GM21390 (cell line): Measurements from ENCODE around the gene ZNF525.
"Not testable (repeated sequence)": the region's sequence is repeated elsewhere in the genome, so short reads cannot be mapped to it uniquely, and the experiment has no call there.

Experiments used
- ATAC-seq: cut with Tn5 transposase; IDR thresholded peaks from one replicate; pipeline ENCODE4 v1.9.1; 2021; ENCODE audit not compliant: unreplicated experiment

ZNF525 gene

DNA sequence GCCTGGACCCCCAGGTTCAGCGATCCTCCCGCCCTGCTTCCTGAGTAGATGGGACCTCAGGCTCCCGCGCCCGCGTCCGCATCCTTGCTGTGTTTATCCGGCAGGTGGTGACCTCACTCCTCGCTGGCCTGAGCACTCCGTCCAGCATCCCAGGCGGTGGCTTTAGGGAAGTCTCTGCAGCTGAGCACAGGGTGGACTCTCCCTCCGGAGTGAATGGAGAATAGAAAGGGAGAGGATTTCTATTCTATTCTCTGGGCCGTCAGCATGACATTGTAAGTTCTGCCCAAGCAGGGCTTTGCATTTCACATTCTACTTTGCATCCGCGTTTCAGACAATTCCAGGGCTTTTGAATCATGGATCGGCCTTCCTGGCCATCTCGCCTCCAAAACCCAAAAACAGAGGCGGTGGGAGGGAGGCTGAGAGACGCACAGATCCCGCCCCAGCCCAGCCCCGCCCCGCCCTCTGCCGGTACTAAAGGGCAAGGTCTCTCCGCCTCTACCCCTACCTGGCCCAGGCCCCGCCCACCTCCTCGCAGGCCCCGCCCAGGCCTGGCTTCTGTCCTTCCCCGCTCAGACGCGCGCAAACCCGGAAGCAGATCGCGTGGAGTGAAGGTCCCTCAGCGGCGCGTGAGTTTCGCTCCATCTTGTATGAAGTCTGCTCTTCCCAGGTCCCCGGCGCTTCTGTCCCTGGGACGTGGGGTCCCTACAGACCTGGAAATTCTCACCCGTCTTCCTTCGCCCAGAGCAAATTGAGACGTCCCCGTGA lies at the start of gene ZNF525:
Gene ZNF525 (plus strand): TSS at position 572 of the 765 bp plus-strand sequence. CDS start 6,577 bp downstream, outside the sequence.
- peak; percentile 97 for ATAC-seq

DNA sequence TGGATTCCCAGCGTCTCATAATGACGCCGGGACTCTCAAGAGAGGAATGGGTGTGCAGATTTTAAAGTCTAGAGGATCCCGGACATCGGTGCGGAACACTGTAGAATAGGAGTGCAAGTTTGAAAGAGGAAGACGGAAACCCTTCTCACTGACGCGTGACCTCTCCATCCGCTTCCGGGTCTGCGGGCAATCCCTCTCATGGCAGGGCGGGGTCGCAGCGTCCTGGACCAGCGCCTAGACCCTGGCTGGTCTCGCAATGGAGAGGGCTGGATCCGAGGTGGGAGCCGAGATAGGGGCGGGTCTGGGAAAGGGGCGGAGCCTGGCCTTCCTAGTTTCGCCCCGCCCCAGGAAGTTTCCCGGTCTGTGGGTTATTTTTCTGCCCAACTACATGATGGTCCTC lies 36.5 kb upstream of the ZNF525 start:
- ATAC-seq, result no peak

DNA sequence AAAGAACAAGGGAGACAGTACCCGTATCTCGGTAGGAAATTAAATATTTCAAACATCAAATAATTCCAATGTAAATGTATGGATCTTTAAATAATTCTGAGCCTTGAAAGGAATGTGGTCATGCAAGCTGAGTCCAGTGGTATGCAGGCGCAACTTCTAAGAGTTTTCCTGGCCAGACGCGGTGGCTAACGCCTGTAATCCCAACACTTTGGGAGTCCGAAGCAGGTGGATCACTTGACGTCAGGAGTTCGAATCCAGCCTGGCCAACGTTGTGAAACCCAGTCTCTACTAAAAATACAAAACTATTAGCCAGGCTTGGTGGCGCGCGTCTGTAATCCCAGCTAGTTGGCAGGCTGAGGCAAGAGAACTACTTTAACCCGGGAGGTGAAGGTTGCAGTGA lies 33.0 kb upstream of the ZNF525 start:
- ATAC-seq, result no peak

DNA sequence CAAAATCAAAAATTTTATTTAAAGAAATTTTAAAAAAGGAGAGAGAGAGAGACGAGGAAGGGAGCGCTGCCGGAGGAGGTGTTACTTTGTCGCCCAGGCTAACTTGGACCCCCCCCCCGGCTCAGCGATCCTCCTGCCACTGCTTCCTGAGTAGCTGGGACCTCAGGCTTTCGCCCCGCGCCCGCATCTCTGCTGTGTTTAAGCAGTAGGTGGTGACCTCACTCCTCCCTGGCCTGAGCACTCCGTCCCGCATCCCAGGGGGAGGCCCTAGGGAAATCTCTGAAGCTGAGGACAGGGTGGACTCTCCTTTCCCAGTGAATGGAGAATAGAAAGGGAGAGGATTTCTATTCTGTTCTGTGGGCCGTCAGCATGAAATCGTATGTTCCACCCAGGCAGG lies 32.4 kb upstream of the ZNF525 start:
- peak; percentile 18 for ATAC-seq

DNA sequence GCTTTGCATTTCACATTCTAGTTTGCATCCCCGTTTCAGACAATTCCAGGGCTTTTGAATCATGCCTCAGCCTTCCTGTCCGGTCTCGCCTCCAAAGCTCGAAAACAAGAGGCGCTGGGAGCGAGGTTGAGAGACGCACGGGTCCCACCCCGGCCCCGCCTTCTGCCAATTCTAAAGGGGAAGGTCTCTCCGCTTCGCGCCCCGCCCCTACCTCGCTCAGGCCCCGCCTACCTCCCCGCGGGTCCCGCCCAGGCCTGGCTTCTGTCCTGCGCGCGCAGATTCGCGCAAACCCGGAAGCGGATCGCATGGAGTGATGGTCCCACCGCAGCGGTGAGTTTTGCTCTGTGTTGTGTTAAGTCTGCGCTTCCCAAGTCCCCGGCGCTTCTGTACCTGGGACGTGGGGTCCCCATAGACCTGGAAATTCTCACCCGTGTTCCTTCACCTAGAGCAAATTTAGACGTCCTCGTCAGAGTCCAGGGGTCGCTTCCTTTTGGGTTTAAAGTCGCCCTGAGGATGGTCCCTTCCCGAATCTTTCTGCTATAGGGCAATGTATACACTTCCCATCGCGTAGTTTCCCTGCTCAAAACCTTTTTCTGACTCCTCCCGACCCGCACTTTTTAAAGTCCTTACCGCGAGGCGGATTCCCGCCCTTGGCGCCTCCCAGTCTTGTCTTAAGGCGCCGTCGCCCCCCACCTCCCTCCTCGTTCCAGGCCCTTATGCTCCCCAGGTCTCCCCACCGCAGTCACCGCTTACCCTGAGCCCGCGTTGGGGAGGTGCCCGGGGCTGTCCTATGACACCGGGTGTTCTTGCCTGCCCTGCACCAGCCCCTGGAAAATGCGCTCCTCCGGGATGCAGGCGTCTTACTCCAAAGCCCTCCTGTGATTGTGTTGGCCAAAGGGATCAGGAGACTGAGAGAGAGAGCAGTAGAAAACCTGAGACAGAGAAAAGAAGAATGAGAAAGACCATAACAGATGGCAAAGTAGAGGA lies 31.7 kb upstream of the ZNF525 start, which contains the start of gene ZNF845:
Gene ZNF845 (plus strand): TSS at position 287 of the 987 bp plus-strand sequence. CDS start 7,559 bp downstream, outside the sequence.
- peak; percentile 93 for ATAC-seq

DNA sequence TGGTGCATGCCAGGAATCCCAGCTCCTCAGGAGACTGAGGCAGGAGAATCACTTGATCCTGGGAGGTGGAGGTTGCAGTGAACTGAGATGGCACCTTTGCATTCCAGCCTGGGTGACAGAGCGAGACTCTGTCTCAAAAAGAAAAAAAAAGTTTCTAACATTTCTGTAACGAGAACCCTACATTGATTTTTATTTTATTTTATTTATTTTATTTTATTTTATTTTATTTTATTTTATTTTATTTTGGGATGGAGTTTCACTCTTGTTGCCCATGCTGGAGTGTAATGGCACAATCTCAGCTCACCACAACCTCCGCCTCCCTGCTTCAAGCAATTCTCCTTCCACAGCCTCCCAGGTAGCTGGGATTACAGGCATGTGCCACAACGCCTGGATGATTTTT lies 21.1 kb upstream of the ZNF525 start:
- ATAC-seq, result not testable (repeated sequence)

DNA sequence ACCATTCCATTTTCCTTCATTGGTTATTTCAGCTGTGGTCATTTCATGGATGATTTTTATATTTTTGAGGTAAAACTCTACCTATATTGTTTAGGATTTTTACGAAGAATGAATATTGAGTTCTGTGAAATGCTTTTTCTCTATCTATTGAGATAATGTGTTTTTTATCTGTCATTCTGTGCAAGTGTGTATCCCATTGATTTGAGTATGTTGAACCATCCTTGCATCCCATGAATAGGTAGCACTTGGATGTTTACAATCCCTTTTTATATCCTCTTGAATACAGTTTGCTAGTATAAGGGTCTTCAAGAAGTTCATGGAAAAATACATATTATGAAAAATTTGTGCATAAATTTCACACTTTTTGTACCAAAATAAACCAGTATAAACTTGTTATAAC lies 9.8 kb upstream of the ZNF525 start:
- no peak for ATAC-seq

DNA sequence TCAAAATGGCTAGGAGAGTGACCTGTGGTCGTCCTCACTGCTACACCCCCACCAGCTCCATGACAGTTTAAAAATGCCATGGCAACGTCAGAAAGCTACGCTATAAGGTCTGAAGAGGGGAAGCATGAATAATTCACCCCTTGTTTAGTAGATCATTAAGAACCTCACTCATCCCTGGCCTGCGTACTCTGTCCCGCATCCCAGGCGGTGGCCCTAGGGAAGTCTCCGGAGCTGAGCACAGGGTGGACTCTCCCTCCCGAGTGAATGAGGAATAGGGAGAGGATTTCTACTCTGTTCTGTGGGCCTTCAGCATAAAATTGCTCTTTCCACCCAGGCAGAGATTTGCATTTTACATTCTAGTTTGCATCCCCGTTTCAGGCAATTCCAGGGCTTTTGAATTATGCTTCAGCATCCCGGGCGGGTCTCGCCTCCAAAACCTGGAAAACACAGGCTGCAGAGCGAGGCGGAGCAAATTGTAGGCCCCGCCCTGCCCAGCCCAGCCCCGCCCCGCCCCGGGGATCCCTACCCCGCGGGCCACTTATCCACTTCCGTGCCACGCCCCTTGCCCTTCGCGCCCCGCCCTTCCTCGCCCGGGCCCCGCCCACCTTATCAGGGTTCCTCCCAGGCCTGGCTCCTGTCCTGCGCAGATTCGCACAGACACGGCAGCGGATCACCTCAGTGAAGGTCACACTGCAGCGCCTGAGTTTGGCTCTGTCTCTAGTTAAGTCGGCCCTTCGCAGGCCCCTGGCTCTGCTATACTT lies 7.5 kb upstream of the ZNF525 start:
- no peak for ATAC-seq

DNA sequence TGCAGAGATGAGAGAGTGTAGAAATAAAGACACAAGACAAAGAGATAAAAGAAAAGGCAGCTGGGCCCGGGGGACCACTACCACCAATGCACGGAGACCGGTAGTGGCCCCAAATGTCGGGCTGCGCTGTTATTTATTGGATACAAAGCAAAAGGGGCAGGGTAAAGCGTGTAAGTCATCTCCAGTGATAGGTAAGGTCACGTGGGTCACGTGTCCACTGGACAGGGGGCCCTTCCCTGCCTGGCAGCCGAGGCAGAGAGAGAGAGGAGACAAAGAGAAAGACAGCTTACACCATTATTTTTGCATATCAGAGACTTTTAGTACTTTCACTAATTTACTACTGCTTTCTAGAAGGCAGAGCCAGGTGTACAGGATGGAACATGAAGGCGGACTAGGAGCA lies 5.4 kb upstream of the ZNF525 start:
- ATAC-seq, result not testable (repeated sequence)

DNA sequence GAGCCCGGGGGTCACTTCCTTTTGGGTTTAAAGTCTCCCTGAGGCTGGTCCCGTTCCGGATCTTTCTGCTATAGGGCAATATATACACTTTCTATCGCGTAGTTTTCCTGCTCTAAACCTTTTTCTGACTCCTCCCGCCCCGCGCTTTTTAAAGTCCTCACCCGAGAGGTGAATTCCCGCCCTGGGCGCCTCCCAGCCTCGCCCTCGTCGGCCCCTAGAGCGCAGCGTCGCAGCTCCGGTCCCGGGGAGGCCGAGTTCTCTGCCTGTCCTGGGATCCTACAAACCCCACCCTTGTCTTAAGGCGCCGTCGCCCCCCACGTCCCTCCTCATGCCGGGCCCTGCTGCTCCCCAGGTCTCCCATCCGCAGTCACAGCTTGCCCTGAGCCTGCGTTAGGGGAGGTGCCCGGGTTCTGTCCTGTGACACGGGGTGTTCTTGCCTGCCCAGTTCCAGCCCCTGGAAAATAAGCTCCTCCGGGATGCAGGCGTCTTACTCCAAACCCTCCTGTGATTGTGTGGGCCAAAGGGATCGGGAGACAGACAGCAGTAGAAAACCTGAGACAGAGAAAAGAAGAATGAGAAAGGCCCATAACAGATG lies 491 bp downstream of the ZNF525 start:
- peak; percentile 47 for ATAC-seq

DNA sequence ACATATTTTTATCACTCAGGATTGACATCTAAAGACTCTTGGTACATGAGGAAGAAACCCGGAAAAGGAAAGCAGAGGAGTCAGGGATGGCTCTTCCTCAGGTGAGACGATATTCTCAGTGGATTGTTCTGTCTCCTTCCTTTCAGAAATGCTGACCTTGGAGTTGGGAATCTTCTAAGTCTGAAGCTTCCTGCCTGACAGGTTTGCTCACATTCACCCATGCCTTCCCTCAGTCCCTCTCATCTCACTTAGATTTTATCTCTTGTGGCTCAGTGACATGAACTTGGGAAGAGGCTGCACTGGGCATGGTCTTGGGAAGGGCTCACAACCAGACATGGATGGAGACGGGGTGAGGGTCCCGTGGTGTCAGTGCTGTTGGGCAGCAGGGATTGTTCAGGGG lies 6.7 kb downstream of the ZNF525 start:
- no peak for ATAC-seq

DNA sequence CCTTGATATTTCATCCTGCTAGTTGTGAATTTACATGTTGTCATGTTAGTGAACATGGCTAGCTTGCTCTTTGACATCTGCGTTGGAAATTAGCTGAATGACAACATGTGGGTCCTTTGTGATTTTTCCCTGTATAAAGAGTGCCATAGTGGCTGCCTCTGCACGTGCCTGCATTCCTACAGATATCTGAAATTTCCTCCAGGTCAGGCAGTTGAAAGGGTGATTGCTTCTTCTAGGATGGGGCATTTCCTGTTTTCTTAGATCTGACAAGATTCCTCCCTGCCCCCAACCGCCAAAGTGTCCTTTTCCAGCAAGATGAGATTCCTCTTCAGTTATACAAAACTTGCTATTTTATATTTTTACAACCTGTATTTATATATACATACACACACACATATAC lies 8.8 kb downstream of the ZNF525 start:
- ATAC-seq, result no peak

DNA sequence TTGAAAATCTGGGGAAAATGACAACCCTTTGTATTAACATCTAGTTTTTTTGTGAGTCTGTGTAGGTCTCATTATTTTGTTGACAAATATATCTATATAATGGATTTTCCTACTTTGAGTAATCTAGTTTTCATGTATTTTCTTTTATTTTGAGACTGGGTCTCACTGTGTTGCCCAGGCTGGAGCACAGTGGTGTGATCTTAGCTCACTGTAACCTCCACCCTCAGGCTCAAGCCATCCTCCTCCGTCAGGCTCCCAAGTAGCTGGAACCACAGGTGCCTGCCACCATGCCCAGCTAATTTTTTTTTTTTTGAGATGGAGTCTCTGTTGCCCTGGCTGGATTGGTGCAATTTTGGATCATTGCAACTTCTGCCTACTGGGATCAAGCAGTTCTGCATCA lies 9.2 kb downstream of the ZNF525 start:
- ATAC-seq, result no peak

DNA sequence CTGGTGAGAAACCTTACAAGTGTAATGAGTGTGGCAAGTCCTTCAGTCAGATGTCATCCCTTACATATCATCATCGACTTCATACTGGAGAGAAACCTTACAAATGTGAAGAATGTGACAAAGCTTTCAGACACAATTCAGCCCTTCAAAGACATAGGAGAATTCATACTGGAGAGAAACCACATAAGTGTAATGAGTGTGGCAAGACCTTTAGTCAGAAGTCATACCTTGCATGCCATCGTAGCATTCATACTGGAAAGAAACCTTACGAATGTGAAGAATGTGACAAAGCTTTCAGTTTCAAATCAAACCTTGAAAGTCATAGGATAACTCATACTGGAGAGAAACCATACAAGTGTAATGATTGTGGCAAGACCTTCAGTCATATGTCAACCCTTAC lies 15.9 kb downstream of the ZNF525 start:
- ATAC-seq, result no peak

DNA sequence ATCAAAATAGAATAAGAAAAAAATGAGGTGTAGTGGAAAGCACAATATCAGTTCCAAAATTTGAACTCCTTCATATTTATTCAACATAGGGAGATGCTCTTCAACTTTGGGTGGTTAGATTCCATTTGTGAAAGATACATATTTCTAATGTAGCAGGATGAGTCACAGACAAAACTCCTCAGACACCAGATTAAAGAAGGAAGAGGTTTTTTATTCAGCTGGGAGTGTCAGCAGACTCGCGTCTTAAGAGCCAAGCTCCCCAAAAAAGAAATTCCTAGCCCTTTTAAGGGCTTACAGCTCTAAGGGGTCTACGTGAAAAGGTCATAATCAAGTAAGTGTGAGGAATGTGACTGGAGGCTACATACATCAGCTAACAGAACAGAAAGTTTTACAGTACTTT lies 22.7 kb downstream of the ZNF525 start:
- no peak for ATAC-seq

DNA sequence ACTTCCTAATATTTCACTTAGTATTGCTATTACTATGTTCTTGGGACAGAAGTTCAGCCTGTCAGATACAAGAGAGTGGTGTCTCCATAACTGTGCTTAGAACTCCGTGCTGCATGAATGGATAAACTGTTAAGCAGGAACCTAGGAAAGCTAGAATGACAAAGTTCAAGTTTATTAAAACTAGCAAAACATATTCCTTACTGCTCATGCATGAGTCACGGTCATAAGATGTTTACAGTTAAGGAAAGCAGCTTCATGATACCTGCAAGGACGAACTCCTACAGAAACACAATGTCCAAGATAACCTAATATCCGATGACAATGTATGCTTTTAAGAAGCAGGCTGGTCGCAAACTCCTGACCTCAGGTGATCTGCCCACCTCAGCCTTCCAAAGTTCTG lies 23.4 kb downstream of the ZNF525 start:
- no peak for ATAC-seq

DNA sequence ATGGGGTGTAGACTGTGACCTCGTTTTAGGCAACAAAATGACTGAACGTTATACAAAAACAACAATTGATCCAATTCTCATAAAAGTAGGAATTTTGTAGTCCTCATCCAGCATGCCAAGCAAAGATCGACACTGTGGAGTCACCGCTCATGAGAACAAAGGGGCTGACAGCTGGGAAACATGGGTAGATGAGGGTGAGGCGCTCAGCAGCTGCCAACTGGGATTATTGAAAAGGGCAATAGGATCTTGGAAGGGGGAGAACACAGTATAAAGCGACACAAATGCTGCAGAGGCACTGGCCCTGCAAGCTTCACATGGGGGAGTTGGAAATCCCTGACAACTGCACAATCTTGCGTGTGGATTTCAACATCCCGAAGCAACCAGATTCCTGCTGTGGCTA lies 24.1 kb downstream of the ZNF525 start:
- no peak for ATAC-seq

DNA sequence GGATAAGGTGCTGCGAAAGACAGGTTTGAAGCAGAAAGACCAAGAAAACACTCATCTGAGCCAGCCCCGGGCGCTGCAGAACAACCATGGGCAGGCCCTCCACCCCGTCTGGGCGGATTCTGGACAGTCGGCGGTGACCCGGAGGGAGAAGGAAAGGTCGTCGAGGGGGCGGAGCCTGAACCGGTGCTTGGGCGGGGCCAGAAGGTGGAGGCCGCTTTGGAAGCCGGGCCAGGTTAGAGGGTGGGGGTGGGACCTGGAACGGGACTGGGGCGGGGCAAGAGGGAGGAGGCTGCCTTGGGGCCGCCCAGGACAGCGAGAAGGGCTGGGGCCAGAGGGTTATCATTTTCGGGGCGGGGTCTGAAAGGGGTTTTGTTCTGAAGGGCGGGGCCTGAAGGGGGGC lies 24.5 kb downstream of the ZNF525 start:
- ATAC-seq, result no peak

DNA sequence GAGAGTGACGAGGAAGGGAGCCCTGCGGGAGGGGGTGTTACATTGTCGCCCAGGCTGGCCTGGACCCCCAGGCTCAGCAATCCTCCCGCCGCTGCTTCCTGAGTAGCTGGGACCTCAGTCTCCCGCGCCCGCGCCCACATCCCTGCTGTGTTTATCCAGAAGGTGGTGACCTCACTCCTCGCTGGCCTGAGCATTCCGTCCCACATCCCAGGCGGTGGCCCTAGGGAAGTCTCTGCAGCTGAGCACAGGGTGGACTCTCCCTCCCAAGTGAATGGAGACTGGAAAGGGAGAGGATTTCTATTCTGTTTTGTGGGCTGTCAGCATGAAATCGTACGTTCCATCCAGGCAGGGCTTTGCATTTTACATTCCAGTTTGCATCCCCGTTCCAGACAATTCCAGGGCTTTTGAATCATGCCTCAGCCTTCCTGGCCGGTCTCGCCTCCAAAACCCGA lies 29.0 kb downstream of the ZNF525 start:
- no peak for ATAC-seq

DNA sequence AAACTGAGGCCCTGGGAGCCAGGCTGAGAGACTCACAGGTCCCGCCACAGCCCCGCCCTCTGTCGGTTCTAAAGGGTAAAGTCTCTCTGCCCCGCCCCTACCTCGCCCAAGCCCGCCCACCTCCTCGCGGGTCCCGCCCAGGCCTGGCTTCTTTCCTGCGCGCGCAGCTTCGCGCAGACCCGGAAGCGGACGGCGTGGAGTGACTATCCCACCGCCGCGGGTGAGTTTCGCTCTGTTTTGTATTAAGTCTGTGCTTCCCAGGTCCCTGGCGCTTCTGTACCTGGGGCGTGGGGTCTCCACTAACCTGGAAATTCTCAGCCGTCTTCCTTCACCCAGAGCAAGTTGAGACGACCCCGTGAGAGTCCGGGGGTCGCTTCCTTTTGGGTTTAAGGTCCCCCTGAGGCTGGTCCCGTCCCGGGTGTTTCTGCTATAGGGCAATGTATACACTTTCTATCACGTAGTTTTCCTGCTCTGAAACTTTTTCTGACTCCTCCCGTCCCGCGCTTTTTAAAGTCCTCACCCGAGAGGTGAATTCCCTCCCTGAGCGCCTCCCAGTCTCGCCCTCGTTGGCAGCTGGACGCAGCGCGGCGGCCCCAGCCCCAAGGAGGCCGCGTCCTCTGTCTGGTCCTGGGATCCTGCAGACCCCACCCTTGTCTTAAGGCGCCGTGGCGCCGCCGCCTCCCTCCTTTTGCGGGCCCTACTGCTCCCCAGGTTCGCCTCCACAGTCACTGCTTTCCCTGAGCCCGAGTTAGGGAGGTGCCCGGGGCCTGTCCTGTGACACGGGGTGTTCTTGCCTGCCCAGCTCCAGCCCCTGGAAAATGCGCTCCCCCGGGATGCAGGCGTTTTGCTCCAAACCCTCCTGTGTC lies 29.7 kb downstream of the ZNF525 start, which contains the start of gene ZNF765:
Gene ZNF765 (plus strand): TSS at position 176 of the 866 bp plus-strand sequence. CDS start 2,867 bp downstream, outside the sequence.
- peak; percentile 78 for ATAC-seq
